HepG2 (cell line): Measurements from ENCODE around the gene LLGL2. TPM values are rescaled to one million over a fixed set of nuclear protein-coding genes. Genes with fewer than 3 reads are reported as not detected.
A peak's percentile ranks its signal among the peaks of the same experiment; 100 is the strongest.

Source experiments
- ATAC-seq: fragments of 200-7000 bp; cut with Tn5 transposase; 3 replicates; pipeline ENCODE4 v1.9.1; 2020; ENCODE audit warnings: mild to moderate bottlenecking, moderate library complexity
- BruUV-seq: library from RNA; stranded (reverse); fragments of 400-500 nt; replicated peaks from 2 replicates; lab custom pipeline; 2021; lab: Mats Ljungman, UMichigan
- CTCF ChIA-PET: fragments of 300-600 bp; formaldehyde crosslinking; extraction: SDS; loops from one replicate; lab custom pipeline; 2021; ENCODE audit warnings: low total read pairs, inconsistent platforms, low intra/inter-chr PET ratio; lab: Yijun Ruan, JAX
- POLR2A ChIA-PET: fragments of 350-600 bp; sonication (Branson Sonifier 250); formaldehyde crosslinking; loops from one replicate; lab custom pipeline; 2020; ENCODE audit warnings: antibody characterized with exemption, inconsistent platforms; lab: Yijun Ruan, JAX
- DNase-seq: peaks from one replicate; pipeline ENCODE4 v3.0.0-alpha.2; 2015; ENCODE audit warnings: low spot score
- FAIRE-seq: peaks from 3 replicates; lab custom pipeline; 2011; peaks lifted over from hg19 to GRCh38; lab: Jason Lieb, UNC
- H2AFZ ChIP-seq: one replicate; pipeline ENCODE4 v1.6.1; 2011; ENCODE audit warnings: low read length, inconsistent platforms
- H3K27ac ChIP-seq: fragments of 300-600 bp; 3 replicates; pipeline ENCODE4 v1.8.0; 2011; ENCODE audit warnings: mixed run types, mild to moderate bottlenecking, mixed read lengths, low read length, inconsistent platforms; ENCODE audit not compliant: insufficient read depth; ENCODE audit errors: extremely low read length
- H3K27me3 ChIP-seq, 2 experiments: fragments of 200-600 bp in 1 of 2; 2 replicates in 1 of 2; 3 replicates in 1 of 2; pipeline versions ENCODE4 v1.6.0 to v1.8.0; 2011; ENCODE audit warnings: low read length in 2 of 2, mild to moderate bottlenecking in 2 of 2, moderate library complexity in 2 of 2, inconsistent platforms in 1 of 2; ENCODE audit not compliant: insufficient read depth in 2 of 2, control insufficient read depth in 1 of 2
- H3K36me3 ChIP-seq, 2 experiments: fragments of 200-600 bp in 1 of 2; replicated peaks in 1 of 2; 2 replicates in 1 of 2; 3 replicates in 1 of 2; pipeline versions ENCODE4 v1.5.1 to v1.8.0; 2011; ENCODE audit warnings: low read length in 2 of 2, inconsistent platforms in 1 of 2; ENCODE audit not compliant: insufficient read depth in 2 of 2, control insufficient read depth in 1 of 2
- H3K4me1 ChIP-seq: 2 replicates; pipeline ENCODE4 v1.5.1; 2012; ENCODE audit warnings: low read length, inconsistent platforms; ENCODE audit not compliant: insufficient read depth
- H3K4me2 ChIP-seq: 2 replicates; pipeline ENCODE4 v1.6.0; 2011; ENCODE audit warnings: low read depth, low read length, inconsistent platforms
- H3K4me3 ChIP-seq, 3 experiments: fragments of 200-600 bp in 1 of 3; sonication (generic), shearing (Covaris generic) in 1 of 3; replicated peaks in 1 of 3; 2 replicates each; pipeline ENCODE4 v1.5.1; 2011 to 2016; ENCODE audit warnings: low read length in 3 of 3, inconsistent platforms in 2 of 3, low read depth in 2 of 3, mild to moderate bottlenecking in 2 of 3, control low read depth in 1 of 3, mixed read lengths in 1 of 3; ENCODE audit not compliant: insufficient read depth in 1 of 3
- H3K79me2 ChIP-seq: one replicate; pipeline ENCODE4 v1.6.1; 2011; ENCODE audit warnings: low read length, inconsistent platforms; ENCODE audit not compliant: insufficient read depth
- H3K9ac ChIP-seq: 2 replicates; pipeline ENCODE4 v1.6.0; 2011; ENCODE audit warnings: mild to moderate bottlenecking, low read depth, low read length, inconsistent platforms; ENCODE audit not compliant: insufficient read depth
- H3K9me3 ChIP-seq: 2 replicates; pipeline ENCODE4 v1.5.1; 2012; ENCODE audit warnings: mild to moderate bottlenecking, low read length
- H4K20me1 ChIP-seq: 2 replicates; pipeline ENCODE4 v1.6.0; 2011; ENCODE audit warnings: inconsistent platforms, mild to moderate bottlenecking, low read length, moderate library complexity; ENCODE audit not compliant: insufficient read depth
- MIER3 ChIP-seq: IDR thresholded peaks from 2 replicates; pipeline ENCODE4 v1.6.1; 2016; ENCODE audit warnings: missing compliant biosample characterization, borderline replicate concordance
- MTA1 ChIP-seq: sonication (generic); formaldehyde crosslinking; IDR thresholded peaks from 2 replicates; pipeline ENCODE4 v1.4.0; 2020; ENCODE audit warnings: missing genetic modification reagents, mild to moderate bottlenecking, borderline replicate concordance
- MZF1 ChIP-seq: sonication (generic); formaldehyde crosslinking; IDR thresholded peaks from 2 replicates; pipeline ENCODE4 v1.8.1; 2023; ENCODE audit warnings: mild to moderate bottlenecking, missing genetic modification reagents, borderline replicate concordance
- NR2F6 ChIP-seq, 2 experiments: IDR thresholded peaks; 2 replicates each; pipeline ENCODE4 v1.6.1; 2016; ENCODE audit warnings: antibody characterized with exemption in 1 of 2, mild to moderate bottlenecking in 1 of 2
- PRMT3 ChIP-seq: sonication (generic); formaldehyde crosslinking; IDR thresholded peaks from 2 replicates; pipeline ENCODE4 v1.8.1; 2022; ENCODE audit warnings: low read depth, mild to moderate bottlenecking, moderate library complexity, missing genetic modification reagents, borderline replicate concordance
- SMAD1 ChIP-seq: sonication (generic); formaldehyde crosslinking; IDR thresholded peaks from 2 replicates; pipeline ENCODE4 v1.4.0; 2020; ENCODE audit warnings: missing genetic modification reagents, low read depth, mild to moderate bottlenecking, borderline replicate concordance
- SSRP1 ChIP-seq: IDR thresholded peaks from 2 replicates; pipeline ENCODE4 v1.6.1; 2016; ENCODE audit warnings: control low read depth
- ZNF12 ChIP-seq: sonication (generic); formaldehyde crosslinking; IDR thresholded peaks from 2 replicates; pipeline ENCODE4 v1.5.0; 2020; ENCODE audit warnings: missing genetic modification reagents
- ZNF441 ChIP-seq: sonication (generic); formaldehyde crosslinking; IDR thresholded peaks from 2 replicates; pipeline ENCODE4 v1.7.0; 2021; ENCODE audit warnings: missing genetic modification reagents, borderline replicate concordance
- ZNF709 ChIP-seq: sonication (generic); formaldehyde crosslinking; IDR thresholded peaks from 2 replicates; pipeline ENCODE4 v1.5.0; 2020; ENCODE audit warnings: mild to moderate bottlenecking, missing genetic modification reagents
- ZNF816 ChIP-seq: sonication (generic); formaldehyde crosslinking; IDR thresholded peaks from 2 replicates; pipeline ENCODE4 v1.8.0; 2022; ENCODE audit warnings: missing genetic modification reagents, mild to moderate bottlenecking, borderline replicate concordance
- WGBS: methylation state at CpG from one replicate; pipeline ENCODE4 v1.1.6; 2017; ENCODE audit warnings: low lambda C conversion rate; 5-methylcytosine and 5-hydroxymethylcytosine counted together
- in situ Hi-C: cut with HindIII; loops from 2 replicates; pipeline ENCODE4 v1.10.0; 2017; ENCODE audit warnings: low pct_unique_long_range_greater_than_20kb; ENCODE audit not compliant: extremely low pct_ligation_motif_present
- intact Hi-C: fragments of 100-400 bp; cut with micrococcal nuclease; formaldehyde crosslinking; loops from one replicate; pipeline ENCODE4 v1.10.0; 2022; ENCODE audit not compliant: unreplicated experiment
- polyA plus RNA-seq, 8 experiments: library from polyadenylated mRNA; depleted of rRNA in 3 of 8; stranded (reverse) in 7 of 8; unstranded in 1 of 8; fragments of >200 nt; fragmentation: Illumina TruSeq in 4 of 8; extraction: Trizol in 4 of 8; gene quantifications; 2 replicates each; pipeline versions ENCODE4 v1.2.1 to v1.2.3, GENCODE V29; 2011 to 2016; ENCODE audit warnings: low read depth in 4 of 8, missing spikeins in 1 of 8, mixed read lengths in 1 of 8; ENCODE audit not compliant: insufficient read depth in 1 of 8
- total RNA-seq, 5 experiments: library from RNA; depleted of rRNA; stranded (reverse); fragments of >200 nt; fragmentation: Illumina TruSeq; extraction: Trizol; gene quantifications; 2 replicates each; pipeline ENCODE4 v1.2.3, GENCODE V29; 2016; ENCODE audit warnings: low read depth in 1 of 5
- TF ChIP-seq, protein P1 (sequence below): sonication (generic); formaldehyde crosslinking; IDR thresholded peaks from 2 replicates; pipeline ENCODE4 v1.5.0; 2020; ENCODE audit warnings: mild to moderate bottlenecking, missing genetic modification reagents

Gene LLGL2
- total and polyA plus RNA-seq, 2 of the 13 experiments (the other 11 are each of a cell fraction or from before 2014, with no cell fraction given), result 83.0 to 86.7 TPM

- TF ChIP-seq ZNF441 (no peak; the same call in 1 of the 2 replicates), SMAD1 (no peak), ZNF709 (CRISPR knock-in tag) (no peak), MTA1 (CRISPR knock-in tag) (no peak; the same call in 1 of the 2 replicates)
- TF ChIP-seq, protein P1, sequence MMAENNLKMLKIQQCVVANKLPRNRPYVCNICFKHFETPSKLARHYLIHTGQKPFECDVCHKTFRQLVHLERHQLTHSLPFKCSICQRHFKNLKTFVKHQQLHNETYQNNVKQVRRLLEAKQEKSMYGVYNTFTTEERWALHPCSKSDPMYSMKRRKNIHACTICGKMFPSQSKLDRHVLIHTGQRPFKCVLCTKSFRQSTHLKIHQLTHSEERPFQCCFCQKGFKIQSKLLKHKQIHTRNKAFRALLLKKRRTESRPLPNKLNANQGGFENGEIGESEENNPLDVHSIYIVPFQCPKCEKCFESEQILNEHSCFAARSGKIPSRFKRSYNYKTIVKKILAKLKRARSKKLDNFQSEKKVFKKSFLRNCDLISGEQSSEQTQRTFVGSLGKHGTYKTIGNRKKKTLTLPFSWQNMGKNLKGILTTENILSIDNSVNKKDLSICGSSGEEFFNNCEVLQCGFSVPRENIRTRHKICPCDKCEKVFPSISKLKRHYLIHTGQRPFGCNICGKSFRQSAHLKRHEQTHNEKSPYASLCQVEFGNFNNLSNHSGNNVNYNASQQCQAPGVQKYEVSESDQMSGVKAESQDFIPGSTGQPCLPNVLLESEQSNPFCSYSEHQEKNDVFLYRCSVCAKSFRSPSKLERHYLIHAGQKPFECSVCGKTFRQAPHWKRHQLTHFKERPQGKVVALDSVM (CRISPR knock-in tag), result 0 out of 2 replicates have a peak, but pooled peaks have one; percentile 2
Measured at GRCh38 chr17:75526555-75527270, 1.2 kb downstream of the LLGL2 start (continued).

DNA sequence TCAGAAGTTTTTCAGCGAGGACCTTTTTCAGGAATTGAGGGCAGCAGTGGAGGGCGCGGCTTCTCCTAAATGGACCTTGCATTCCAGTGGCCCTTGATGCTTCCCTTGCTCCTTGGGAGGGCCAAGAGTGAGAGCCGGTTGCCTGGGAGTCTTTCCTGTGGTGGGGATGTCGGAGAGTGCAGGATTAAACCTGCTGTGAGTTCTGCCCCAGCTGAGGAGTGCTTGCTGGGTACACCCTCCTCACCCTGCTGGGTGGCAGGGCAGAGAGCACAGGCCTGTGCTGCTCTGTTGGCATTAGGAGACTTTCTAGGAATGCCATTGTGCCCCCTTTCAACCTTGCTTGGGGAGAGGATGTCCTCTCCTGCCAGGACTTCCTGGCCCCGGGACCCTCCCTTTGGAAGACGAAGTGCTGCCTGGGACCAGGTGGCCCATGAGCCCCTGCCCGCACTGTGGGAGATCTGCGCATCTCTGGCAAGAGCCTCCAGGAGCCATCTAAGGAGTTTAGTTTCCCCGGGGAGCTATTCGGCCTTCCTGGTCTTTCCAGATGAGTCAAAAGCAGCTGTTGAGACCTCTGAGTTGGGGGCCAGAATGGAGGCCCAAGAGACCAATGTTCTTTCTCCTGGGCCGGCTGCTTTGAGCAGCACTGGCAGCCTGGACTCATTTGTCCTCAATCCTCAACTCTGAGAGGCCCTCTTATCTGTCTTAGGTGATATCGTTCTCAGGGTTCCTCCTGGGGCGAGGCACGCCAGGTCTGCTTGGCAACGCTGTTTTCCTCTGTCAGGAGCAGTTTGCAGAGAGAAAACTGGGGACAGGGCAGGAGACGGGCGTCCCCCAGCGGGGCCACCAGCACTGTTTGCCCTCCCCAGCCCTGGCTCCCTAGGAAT is 5.6 kb downstream of the LLGL2 start:
- Histone ChIP-seq H3K4me1 (peaks cover 13% of the 10 kb centered on the region), H3K4me3 (no peak overlapping the region), H3K9ac (no peak overlapping the region), H4K20me1 (peaks cover 7% of the 10 kb centered on the region; the same call in 1 of the 2 replicates), H2AFZ (no peak overlapping the region), H3K36me3 (peaks cover 5 to 23% of the 10 kb centered on the region in 2 experiments; a peak in 4 of 5 replicates), H3K4me2 (no peak overlapping the region), H3K27ac (no peak overlapping the region), H3K27me3 (no peaks in the 10 kb centered on the region), H3K79me2 (peaks cover 23% of the 10 kb centered on the region), H3K9me3 (no peaks in the 10 kb centered on the region)
- POLR2A ChIA-PET, result no interaction called here
- FAIRE-seq, result no peak
- TF ChIP-seq ZNF12, result no peak
- TF ChIP-seq MIER3, result no peak
- no peak for TF ChIP-seq NR2F6 (IDR thresholded peaks at IDR 0.05)
- no peak for TF ChIP-seq NR2F6 (CRISPR knock-in tag; IDR thresholded peaks at IDR 0.05)
- no peak for TF ChIP-seq ZNF816
- no peak for TF ChIP-seq PRMT3
- TF ChIP-seq SSRP1, result no peak
- no peak for TF ChIP-seq MZF1 (CRISPR knock-in tag)
- intact Hi-C loops, result no loop called here
- ATAC-seq, result no peak
- DNase-seq, result no peak
- CTCF ChIA-PET, result no interaction called here
- no TSS peak for BruUV-seq
- in situ Hi-C loops, result no loop called here
- 97% methylated on average over 15 of the region's 19 CpGs for WGBS
